Mesendoderm (in vitro differentiated cells): ENCODE data around the gene ACADL. TPM values are rescaled to one million over a fixed set of nuclear protein-coding genes. Genes with fewer than 3 reads are reported as not detected.

Experiments
- small RNA-seq: library from polyadenylated mRNA; stranded (forward); fragments of <200 nt; extraction: miRNeasy Mini kit (QIAGEN cat#:217004); gene quantifications from one replicate; pipeline ENCODE3, GENCODE V24; 2013; ENCODE audit not compliant: insufficient read depth

The ACADL gene

Small RNA genes within 50 kb of the gene (small RNA-seq; reads per million reads assigned to genes)
- gene RF00019, result not detected
